Left cardiac atrium (tissue), 4 donors: ENCODE results near the gene TIGD4. TPM values are rescaled to one million over a fixed set of nuclear protein-coding genes. Genes with fewer than 3 reads are reported as not detected.
A peak's percentile ranks its signal among the peaks of the same experiment; 100 is the strongest.

Experiments used
- ATAC-seq, 2 donors: fragments of 200-7000 bp; cut with Tn5 transposase; one replicate each; pipeline ENCODE4 v1.9.1; 2020; ENCODE audit warnings: mild to moderate bottlenecking in 2 of 2, moderate library complexity in 2 of 2
- DNase-seq: peaks from one replicate; pipeline ENCODE4 v3.0.0-alpha.2; 2020
- intact Hi-C, 2 donors: fragments of 100-400 bp; cut with DNase I; formaldehyde crosslinking; loops; one replicate each; pipeline versions ENCODE4 v1.14.1 to v1.15.1; 2022 to 2023
- long read RNA-seq: library from polyadenylated mRNA; unstranded; transcript quantifications from one replicate; pipeline ENCODE4 v2.0.0, GENCODE V29; 2021
- total RNA-seq, 2 donors: library from RNA; stranded (reverse); fragmentation: NEBNext Ultra II Directional; extraction: Animal tissue kit (Norgen Biotek cat#: 25700); gene quantifications; one replicate each; pipeline ENCODE4 v1.2.1, GENCODE V29; 2021
- donor health status: DM: no; HTN: yes; CAD: no.
- donor health status: DM: no; HTN: yes; CAD: no; lungs with severe emphysema.
- donor health status: DM: yes; HTN: yes; CAD: no.
- donor health status: Dilated cardiomyopathy.

The TIGD4 gene
- total RNA-seq, result under 1 TPM; 0.10 to 0.12 TPM
- long read RNA-seq, result 0 reads

DNA sequence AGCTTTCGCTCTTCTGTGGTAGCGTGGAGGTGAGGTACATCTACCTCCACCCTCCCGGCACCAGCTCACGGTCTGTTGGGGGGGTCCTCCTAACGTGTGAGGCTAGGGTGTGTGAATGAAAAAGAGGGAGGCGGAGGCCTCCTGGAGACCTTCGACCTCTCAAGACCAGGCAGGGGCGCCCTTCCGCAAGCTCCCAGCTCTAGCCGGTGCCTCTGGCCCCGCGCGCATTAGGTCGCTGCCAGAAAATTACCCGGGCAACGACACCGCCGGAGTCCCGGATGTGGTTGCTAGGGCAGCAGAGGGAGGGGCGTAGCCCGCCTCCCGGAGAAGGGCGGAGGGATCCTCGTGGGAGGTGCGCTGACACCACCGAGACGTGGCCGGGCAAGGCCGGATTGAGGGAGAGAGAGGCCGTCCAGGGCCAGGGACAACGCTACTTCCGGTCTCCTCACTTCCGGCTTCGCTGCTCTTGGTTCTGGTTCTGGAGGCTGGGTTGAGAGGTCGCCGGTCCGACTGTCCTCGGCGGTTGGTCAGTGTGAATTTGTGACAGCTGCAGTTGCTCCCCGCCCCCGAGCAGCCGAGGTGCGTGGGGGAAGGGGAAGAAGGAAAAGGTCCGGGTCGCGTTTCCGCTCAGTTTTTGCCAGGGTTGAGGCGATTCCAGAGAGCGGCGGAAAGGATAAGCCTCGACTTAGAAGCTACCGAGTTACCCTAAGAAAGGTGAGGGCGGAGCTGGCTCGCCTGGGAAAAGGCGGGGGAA is at the start of gene TIGD4, which contains the start of gene ARFIP1:
TSS of gene TIGD4 (minus strand) at position 218 of the 754 bp plus-strand sequence. CDS start 8,726 bp downstream, outside the sequence.
TSS of gene ARFIP1 (plus strand) at position 442 of the 754 bp plus-strand sequence. CDS start 49,680 bp downstream, outside the sequence.
- peak; percentile 98 for DNase-seq
- peak; percentile 99 to 100 for ATAC-seq
- intact Hi-C loops, result no loop called here

DNA sequence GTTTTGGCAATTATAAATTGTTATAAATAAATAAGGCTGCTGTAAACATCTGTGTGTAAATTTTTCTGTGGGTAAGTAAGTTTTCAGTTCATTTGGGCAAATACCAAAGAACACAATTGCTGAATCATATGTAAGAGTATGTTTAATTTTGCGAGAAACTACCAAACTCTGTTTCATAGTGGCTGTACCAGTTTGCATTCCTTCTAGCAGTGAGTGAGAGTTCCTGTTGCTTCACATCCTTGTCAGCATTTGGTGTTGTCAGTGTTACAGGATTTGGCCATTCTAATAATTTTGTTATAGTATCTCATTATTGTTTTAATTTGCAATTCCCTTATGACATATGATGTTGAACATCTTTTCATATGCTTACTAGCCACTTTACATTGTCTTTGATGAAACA is 48.6 kb upstream of the TIGD4 start:
- intact Hi-C loops, result no loop called here

DNA sequence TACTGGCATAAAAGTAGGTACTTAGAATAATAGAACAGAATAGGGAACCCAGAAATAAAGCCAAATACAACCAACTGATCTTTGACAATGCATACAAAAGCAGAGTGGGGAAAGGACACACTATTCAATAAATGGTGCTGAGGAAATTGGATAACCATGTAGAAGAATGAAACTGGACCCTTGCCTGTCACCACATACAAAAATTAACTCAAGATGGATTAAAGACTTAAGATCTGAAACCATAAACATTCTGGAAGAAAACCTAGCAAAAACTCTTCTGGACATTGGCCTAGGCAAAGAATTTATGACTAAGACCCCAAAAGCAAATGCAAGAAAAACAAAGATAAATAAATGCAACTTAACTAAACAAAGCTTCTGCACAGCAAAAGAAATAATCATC is 45.8 kb upstream of the TIGD4 start:
- no peak for ATAC-seq
- no peak for DNase-seq
- intact Hi-C loops, result no loop called here

More for the DNA sequence above, 48.6 kb upstream of the TIGD4 start:
- DNase-seq (no peak), ATAC-seq (no peak)

DNA sequence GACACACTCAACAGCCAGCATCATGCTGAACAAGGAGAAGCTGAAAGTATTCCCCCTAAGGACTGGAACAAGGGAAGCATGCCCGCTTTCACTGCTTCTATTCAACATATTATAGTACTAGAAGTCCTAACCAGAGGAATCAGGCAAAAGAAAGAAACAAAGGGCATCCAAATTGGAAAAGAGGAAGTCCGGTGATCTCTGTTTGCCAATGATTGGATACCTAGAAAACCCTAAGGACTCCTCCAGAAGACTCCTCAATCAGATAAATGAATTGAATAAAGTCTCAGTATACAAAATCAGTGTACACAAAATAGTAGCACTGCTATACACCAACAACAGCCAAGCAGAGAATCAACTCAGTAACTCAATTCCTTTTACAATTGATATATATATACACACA is 45.0 kb upstream of the TIGD4 start:
- ATAC-seq, result no peak
- intact Hi-C loops, result no loop called here
- DNase-seq, result no peak

DNA sequence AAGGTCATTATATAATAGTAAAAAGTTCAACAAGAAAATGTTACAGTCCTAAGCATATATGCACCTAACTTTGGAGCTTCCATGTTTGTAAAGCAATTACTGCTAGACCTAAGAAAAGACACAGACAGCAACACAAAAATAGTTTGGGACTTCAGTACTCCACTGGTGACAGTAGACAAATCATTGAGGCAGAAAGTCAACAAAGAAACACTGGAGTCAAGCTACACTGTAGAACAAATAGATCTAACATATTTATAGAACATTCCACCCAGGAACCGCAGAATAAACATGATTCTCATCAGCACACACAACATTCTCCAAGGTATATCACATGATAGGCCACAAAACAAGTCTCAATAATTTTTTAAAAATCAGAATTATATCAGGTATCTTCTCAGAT is 42.8 kb upstream of the TIGD4 start:
- no peak for ATAC-seq
- DNase-seq, result no peak
- intact Hi-C loops, result no loop called here

DNA sequence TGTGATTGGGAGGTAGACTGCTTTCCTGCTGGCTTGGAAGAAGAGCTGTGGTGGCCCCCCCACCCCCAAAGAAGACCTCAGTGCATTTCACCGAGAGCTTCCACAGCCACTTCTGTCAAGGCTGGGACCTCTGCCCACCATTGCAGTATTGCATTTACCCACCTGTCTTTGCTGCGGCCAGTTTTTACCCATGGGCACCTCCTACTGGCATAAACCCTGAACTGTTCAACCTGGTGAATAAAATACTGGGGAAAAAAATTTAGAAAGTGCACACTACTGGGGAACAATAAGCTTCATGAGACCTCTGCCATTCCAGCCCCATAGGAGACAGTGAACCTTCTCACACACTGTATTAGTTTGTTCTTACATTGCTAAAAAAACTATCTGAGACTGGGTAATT is 40.5 kb upstream of the TIGD4 start:
- DNase-seq (no peak), ATAC-seq (no peak)
- intact Hi-C loops, result no loop called here

DNA sequence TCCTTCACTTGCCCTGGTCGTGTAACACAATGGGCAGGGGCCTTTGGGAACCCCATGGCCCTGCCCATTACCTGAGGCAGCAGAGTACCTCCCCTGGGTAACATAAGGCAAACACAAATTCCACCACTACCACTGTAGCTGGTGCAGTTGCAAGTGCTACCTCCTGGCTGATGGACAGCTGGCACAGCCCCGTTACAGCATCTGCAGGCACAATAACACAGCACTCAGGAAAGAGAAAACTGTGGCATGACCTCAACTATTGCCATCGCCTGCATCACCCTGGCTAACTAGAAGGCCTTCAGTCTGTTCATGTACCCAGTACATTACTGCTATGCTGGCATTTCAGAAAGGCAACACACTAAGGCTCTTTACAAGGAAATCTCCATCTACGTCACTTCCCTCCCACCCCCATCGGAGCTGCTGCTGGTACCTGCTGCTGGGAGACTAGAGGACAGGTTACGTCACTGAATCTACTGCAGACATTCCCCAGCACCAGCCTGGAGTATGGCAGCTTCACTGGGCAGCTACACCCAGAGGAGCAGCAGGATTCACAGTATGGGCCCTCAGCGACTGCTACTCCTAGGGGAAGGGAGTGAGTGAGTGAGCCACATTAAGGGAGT is 39.6 kb upstream of the TIGD4 start:
- no peak for DNase-seq
- ATAC-seq, result no peak
- intact Hi-C loops, result no loop called here

DNA sequence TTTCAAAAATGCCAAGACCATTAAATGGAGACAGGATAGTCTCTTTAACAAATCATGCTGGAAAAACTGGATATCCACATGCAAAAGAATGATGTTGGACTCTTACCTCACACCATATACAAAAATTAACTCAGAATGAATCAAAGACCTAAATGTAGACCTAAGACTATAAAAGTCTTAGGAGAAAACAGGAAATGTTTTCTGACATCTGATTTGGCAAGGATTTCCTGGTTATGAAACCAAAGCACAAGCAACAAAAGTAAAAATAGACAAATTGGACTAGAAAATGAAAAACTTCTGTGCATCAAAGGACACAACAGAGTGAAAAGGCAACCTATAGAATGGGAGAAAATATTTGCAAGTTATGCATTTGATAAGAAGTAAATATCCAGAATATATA is 37.8 kb upstream of the TIGD4 start:
- intact Hi-C loops, result no loop called here
- DNase-seq (no peak), ATAC-seq (no peak)

DNA sequence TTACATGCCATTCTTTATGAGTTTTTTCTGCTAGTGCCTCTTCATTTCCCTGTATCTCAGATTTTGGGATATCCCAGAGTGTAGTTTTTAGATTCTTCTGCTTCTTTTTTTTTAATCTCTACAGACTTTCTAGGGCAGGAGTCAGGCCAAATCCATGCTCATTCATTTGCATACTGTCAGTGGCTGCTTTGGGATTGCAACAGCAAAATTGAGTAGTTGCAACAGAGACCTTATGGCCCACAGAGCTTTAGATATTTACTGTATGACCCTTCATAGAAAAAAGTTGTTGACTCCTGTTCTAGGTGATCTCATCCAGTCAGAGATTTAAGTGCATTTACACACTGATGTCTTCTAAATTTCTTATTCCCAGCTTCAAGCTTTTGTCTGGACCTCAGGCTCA is 35.5 kb upstream of the TIGD4 start:
- intact Hi-C loops, result no loop called here
- DNase-seq (no peak), ATAC-seq (peak in 1 of 2 donors; percentile 59)

DNA sequence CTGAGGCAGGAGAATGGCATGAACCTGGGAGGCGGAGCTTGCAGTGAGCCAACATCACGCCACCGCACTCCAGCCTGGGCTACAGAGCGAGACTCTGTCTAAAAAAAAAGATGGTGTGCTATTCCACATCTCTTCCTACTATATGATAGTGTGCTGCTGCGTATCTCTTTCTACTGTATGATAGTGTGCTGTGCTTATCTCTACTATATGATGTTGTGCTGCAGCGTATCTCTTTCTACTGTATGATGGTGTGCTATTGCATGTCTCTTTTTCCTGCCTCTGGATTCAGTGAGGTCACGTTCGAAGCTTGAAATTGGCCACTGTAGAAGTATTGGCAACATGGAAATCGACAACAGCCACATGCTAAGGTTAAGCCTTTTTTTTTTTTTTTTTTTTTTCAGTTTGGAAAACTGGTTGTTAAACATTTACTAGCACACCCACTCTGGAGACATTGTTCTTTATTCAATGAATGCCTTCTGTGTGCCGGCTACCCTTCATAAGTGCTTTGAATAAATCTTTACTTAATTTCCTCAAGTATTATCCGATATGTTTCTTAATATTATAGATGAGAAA is 31.3 kb upstream of the TIGD4 start:
- intact Hi-C loops, result no loop called here
- no peak for ATAC-seq
- no peak for DNase-seq

DNA sequence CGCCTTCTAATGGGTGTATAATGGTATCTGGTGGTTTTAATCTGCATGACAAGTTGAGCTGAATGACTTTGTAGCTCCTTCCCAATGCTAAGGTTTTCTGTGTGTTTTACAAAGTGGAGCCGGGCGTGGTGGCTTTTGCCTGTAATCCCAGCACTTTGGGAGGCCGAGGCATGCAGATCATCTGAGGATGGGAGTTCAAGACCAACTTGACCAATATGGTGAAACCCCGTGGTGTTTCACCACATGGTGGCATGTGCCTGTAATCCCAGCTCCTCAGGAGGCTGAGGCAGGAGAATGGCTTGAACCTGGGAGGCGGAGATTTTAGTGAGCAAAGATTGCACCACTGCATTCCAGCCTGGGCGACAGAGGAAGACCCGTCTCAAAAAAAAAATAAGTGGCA is 29.1 kb upstream of the TIGD4 start:
- intact Hi-C loops, result no loop called here
- no peak for DNase-seq
- no peak for ATAC-seq

DNA sequence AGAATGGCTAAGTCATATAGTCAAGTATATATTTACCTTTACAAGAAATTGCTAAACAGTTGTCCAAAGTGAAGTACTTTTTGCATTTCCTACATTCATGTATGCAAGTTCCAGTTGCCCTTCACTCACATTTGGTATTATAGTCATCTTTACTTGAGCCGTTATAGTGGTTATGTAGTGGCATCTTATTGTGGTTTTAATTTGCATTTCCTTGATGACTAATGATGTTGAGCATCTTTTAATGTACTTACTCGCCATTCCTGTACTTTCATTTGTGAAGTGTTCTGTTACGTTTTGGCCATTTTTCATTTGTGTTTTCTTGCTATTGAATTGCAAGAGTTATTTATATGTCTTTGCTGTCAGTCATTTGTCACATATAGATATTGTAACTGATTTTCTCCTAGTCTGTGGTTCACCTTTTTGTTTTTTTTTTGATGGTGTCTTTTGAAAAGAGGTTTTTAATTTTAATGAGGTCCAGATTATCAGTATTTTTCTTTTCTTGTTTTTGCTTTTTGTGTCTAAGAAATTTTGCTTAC is 27.8 kb upstream of the TIGD4 start:
- no peak for ATAC-seq
- intact Hi-C loops, result no loop called here
- no peak for DNase-seq

DNA sequence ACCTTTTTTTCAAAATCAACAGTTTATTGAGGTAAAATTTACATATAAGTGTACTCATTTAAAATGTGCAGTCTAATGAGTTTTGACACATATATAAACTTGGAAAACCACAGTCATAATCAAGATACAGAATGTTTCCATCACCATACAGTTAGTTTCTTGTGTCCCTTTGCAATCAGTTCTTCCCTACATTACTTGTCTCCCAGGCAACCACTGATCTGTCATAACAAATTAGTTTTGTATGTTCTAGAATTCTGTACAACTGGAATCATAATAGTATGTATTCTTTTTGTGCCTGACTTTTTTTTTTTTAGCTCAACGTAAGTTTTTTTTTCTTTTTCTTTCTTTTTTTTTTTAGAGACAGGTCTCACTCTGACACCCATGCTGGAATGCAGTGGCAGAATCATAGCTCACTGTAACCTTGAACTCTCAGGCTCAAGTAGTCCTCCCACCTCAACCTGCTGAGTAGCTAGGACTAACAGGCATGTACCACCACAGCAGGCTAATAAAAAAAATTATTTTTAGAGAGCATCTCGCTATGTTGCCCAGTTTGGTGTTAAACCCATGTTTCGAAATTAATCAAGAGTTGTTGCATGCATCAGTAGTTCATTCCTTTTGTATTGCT is 27.1 kb upstream of the TIGD4 start:
- intact Hi-C loops, result no loop called here

DNA sequence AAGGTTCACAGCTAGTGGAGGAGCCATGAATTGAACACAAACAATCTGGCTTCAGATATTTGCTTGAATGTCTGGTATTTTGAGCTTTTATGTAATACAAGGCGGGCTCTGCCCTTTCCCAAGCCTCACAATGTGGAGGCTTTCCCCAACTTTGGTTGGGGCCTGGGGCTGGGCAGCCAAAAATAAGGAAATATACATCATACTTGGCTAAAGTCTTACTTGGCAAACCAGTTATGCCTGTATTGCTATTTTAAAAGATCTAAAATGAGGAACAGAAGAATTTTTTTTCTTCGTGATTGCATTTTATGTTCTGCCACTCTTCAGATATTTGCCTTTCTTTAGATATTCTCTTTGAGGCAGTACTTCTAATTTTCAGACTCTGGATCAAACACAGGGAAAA is 26.3 kb upstream of the TIGD4 start:
- DNase-seq (no peak), ATAC-seq (peak in 1 of 2 donors; percentile 30)
- intact Hi-C loops, result no loop called here

More for the DNA sequence above, 27.1 kb upstream of the TIGD4 start:
- DNase-seq, result no peak
- ATAC-seq, result no peak

DNA sequence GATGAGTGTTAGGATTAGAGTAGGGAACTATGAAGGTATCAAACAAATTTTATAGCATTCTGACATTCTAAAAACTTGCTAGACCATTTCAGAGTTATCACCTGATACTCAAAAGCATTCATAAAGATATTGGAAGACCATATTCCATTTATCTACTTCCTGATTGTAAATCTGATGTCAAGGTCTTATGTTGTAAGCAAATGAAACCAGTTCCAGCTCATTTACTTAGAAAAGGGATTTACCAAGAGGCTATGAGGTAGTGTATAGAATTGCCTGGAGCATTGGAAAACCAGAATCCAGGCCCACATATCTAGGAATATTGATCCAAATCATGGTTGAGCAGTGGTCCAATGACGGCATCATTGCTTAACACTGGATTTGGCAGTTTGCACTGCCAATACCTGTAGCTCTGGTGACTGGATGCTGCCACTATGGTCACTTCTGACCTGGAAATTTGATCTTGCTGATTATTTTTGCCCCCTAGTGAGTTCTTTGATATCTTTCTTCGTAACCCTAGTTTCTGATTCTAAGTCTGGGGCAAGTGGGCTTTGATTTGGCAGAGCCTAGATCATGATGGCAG is 25.6 kb upstream of the TIGD4 start:
- intact Hi-C loops, result no loop called here
- ATAC-seq, result no peak
- no peak for DNase-seq

DNA sequence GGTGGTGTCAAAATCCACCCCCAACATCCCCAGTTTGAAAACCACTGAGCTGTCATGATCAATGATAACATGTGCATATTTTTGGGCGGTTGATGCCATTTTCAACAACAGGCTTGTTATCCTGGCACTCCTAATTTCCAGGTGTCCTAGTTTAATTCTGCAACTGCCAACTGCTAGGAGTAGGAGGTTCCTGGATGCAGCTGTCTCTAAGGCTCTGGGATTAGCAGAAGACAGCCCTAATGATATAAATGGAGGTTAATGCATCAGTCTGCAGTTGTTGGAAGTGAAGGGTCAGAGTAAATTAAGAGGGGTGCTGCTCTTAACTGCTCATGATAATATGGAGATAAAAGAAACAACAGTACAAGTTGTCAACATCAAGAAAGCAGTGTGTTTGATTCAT is 24.0 kb upstream of the TIGD4 start:
- no peak for DNase-seq
- no peak for ATAC-seq
- intact Hi-C loops, result no loop called here

DNA sequence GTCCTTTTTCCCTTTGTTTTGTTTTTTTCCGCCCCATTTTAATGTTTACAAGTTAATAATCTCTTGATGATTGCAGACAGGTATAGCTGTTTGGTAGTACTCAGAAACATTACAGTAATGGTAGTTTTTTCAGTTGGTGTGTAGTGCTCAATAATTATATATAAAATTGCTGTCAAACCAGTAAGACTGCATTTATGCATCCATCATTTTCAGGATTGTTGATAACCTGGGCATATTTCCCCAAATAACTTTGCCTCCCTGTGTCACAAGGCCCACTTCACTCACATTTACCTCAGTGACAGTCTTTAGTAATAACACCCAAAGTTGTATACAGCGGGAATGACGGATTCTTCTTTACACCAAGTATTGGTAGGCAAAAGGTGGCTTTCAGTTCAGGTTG is 16.4 kb upstream of the TIGD4 start:
- intact Hi-C loops, result no loop called here
- no peak for DNase-seq
- ATAC-seq, result no peak

DNA sequence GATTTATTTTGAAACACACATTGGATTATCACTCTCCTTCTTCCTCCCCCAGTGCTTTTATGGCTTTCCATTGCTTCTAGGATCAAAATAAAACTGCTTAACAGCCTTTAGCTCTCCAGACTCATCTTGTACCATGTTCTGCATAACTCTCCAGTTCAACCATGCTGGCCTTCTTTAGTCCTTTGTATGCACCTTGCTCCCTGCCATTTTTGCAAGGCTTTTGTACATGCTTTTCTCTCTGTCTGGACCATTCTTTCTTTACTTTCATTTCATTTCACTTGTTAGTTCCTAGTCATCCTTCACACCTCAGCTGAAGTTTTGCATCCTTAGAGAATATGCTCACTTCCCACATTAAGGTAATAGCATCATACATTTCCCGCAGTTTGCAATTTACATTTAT is 7.1 kb upstream of the TIGD4 start:
- intact Hi-C loops, result no loop called here
- no peak for DNase-seq
- no peak for ATAC-seq
